ENCODE data around the gene CYB561D1.
A peak's percentile ranks its signal among the peaks of the same experiment; 100 is the strongest.
"Not testable (repeated sequence)": the region's sequence is repeated elsewhere in the genome, so short reads cannot be mapped to it uniquely, and the experiment has no call there.

CYB561D1 gene, protein sequence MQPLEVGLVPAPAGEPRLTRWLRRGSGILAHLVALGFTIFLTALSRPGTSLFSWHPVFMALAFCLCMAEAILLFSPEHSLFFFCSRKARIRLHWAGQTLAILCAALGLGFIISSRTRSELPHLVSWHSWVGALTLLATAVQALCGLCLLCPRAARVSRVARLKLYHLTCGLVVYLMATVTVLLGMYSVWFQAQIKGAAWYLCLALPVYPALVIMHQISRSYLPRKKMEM

DNA sequence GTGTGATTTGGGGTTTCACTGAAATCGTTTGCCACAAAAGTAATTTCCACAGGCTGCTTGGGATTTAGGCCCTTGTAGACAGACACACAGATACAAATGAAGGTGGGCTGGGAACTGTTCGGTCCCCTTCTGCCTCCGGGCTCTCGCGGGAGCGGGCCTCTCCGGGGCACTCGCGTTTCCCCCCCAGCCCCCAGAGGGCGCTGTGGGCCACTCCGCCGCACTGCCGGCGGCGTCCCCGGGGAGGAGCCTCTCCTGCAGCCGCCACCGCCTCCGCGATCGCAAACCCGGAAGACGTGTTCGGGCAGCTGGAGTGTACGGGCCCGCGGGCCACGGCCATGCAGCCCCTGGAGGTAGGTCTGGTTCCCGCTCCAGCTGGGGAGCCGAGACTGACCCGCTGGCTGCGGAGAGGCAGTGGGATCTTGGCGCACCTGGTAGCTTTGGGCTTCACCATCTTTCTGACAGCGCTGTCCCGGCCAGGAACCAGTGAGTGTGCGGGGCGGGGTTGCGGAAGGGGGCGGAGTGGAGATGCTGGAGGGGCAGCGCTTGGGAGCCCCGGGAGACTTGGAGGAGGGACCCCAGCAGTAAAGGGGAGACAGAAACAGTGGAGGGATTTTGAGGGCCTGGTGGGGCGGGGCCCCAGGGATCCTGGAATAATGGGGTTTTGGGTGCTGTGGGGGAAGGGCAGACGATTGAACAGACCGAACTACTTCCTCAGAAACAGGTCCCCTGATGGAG, at the start of gene CYB561D1:
Gene CYB561D1 (plus strand): TSS at position 290 of the 735 bp plus-strand sequence. CDS start 46 bp downstream, at position 336.
- DNase-seq (ENCODE audit: low read depth), result peak; percentile 85

DNA sequence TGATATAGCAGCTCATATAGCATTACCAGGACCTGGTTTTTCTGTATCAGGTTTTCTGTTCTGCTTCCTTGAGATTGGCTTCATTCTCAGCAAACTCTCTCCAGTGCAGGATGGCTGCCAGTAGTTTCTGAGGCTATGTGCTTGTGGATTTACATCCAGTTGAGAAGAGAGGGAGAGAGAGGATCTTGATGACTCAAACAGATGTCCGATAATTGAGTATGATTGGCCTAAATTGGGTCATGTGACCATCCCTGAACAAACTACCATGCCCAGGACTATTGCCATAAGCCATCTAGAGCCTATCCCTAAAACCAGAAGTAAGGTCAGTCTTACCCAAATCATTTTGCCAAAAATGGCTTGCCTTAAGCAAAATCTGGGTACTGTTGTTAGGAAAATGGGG, 49.5 kb upstream of the CYB561D1 start:
- no peak for DNase-seq (ENCODE audit: low read depth)

DNA sequence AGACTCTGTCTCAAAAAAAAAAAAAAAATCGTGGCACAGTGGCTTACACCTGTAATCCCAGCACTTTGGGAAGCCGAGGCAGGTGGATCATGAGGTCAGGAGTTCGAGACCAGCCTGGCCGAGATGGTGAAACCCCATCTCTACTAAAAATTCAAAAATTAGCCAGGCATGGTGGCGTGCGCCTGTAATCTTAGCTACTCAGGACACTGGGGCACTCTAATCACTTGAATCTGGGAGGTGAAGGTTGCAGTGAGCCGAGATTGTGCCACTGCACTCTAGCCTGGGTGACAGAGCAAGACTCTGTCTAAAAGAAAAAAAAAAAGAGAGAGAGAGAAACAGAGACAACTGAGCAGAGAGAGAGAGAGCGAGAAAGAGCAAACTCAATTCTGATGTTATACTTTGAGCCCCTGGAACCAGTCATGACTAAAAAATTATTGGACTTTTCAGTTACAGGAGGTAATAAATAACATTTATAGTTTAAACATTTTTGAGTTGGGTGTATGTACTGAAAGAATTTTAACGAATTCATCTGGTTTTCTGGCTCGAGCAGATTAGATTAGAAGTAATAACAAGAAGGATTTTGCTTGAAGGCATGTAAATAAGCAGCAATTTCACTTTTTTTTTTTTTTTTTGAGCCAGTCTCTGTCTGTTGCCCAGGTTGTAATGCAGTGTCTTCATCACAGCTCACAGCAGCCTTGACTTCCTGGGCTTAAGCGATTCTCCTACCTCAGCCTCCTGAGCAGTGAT, 47.8 kb upstream of the CYB561D1 start:
- not testable (repeated sequence) for DNase-seq (ENCODE audit: low read depth)

- DNase-seq (ENCODE audit: low read depth), result no peak
These were observed 46.4 kb upstream of the CYB561D1 start for GRCh38 chr1:109447524-109447923.

DNA sequence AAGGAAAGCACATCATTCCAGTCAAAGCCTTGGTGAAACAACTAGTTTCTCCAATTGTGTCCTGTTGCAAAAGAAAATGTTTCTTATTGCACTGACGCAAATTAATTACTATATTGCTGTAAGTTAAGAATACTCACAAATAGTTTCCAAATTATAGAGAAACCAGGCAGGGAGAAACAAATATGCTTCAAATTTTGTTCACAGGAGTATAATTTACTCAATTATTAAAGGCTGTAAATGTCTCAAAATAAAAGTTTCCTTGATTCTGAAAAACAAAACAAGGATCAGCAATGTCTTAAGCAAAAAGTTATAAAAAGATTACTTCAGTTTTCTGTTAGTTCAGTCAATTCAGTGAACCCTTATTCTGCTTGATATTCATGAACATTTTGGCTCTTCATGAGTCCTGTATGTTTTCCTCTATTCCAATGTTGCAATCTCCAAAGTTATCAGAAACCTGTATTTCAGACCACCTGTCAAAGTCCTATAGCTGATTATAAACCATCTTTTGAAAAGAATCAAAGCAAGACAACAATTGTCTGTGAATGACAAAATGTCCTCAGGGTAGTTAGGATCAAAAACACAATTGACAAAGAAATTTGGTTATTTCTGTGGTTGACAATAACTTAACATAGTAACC, 39.3 kb upstream of the CYB561D1 start:
- no peak for DNase-seq (ENCODE audit: low read depth)

DNA sequence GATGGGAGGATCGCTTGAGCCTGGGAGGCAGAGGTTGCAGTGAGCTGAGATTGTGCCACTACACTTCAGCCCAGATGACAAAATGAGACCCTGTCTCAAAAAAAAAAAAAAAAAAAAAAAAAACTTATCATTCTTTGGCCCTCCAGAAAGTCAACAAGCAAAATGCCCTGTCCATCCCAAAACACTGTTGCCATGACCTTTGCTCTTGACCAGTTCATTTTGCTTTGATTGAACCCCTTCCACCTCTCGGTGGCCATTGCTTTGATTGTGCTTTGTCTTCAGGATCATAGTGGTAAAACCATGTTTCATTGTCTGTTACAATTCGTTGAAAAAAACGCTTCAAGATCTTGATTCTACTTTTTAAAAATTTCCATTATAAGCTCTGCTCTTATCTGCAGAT, 36.1 kb upstream of the CYB561D1 start:
- no peak for DNase-seq (ENCODE audit: low read depth)

DNA sequence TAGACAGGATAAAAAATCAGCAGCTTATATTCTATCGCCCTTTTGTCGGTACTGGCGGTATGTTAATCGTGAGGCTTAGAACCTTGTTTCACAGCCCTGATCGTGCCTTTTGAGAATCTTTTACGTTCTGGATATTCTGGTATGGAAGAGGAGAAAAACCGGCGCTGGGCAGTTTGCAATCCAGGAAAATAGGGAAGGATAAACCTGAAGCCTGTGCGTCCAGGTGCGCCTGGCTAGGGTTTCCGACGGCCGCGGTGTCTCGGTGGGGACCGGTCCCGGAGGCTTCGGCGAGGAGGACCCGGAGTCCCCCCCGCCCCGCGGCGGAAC, 27.8 kb upstream of the CYB561D1 start:
- DNase-seq (ENCODE audit: low read depth), result no peak

- no peak for DNase-seq (ENCODE audit: low read depth)
These were observed 27.2 kb upstream of the CYB561D1 start, which contains the start of gene SYPL2 for GRCh38 chr1:109466452-109467300. SYPL2 (plus strand) TSS chr1:109466546; CDS start chr1:109466844, 298 bp downstream.

- no peak for DNase-seq (ENCODE audit: low read depth)
These were observed 26.6 kb upstream of the CYB561D1 start for GRCh38 chr1:109467301-109467777.

DNA sequence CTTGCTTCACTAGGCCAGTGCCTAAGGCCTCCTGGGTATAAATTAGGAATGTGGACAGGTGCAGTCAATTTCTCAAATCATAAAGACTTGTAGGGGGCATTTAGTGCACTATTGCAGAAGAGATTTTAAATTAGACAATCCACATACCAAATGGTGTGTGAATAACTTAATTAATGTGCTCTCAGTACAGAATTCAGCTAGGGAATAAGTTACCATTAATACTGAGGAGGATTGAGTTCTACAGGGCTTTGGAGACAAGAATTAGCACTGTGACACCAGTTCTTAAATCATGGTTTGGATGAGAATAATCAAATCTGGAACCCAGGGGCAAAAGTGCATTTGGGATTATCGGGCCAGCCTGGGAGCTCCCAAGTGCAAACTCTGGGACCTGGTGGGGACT, 25.8 kb upstream of the CYB561D1 start:
- DNase-seq (ENCODE audit: low read depth), result no peak

DNA sequence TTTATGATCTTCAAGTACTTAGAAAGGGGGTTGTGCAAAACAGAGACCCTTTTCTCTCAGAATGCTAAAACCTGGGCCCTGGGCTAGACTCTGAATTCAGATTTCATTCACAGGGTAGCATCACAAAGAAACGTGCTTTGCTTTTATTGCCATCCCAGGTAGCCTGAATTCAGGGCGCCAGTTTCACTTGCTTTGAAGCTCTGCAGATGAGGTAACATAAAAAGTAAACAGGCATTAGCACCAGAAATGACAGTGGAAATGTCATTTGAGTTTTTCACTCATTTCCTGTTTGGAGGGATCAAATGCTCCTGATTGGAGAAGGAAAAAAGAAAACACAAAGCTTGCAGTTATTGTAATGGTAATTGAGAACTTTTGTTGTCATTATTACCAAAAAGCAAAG, 25.0 kb upstream of the CYB561D1 start:
- DNase-seq (ENCODE audit: low read depth), result no peak

GRCh38 chr1:109470245-109470644, 23.6 kb upstream of the CYB561D1 start:
- DNase-seq (ENCODE audit: low read depth), result no peak

- no peak for DNase-seq (ENCODE audit: low read depth)
These were observed 21.1 kb upstream of the CYB561D1 start for GRCh38 chr1:109472779-109473178.

GRCh38 chr1:109473284-109474057, 20.4 kb upstream of the CYB561D1 start:
- not testable (repeated sequence) for DNase-seq (ENCODE audit: low read depth)

DNA sequence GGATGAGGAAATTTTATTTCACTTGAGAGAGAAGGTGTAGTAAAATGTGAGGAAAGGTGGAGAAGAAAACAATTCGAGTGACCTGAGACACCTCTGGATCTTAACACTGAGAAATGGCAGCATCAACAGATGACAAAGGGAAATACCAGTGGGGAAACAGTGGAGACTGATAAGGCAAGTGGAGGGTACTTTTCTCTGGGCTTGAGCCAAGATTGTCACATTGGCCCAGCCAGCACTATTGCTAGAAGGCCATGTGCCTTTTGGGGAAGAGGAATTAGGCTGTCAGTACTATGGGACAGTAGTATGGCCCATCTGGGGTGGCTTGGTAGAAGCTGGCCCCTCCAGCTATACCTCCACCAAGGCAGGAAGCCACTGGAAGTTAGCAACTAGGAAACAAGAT, 19.2 kb upstream of the CYB561D1 start:
- DNase-seq (ENCODE audit: low read depth), result no peak

DNA sequence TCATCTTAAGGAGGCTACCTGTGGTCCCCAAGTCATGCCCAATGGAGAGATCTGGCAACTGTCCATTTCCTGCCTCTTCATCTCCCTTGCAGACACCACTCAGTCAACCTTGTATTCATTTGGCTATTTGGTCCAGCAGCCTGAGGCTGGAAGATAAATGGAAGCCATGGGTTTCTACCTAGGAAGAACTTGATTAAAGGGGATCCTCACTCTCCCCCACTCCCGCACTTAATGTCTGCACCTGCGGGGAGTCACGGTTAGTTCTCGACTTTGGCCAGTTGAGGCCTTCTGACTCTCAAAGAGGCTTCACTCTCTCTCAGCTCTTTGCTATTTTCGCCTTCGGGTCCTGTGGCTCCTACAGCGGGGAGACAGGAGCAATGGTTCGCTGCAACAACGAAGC, 18.6 kb upstream of the CYB561D1 start:
- DNase-seq (ENCODE audit: low read depth), result no peak

DNA sequence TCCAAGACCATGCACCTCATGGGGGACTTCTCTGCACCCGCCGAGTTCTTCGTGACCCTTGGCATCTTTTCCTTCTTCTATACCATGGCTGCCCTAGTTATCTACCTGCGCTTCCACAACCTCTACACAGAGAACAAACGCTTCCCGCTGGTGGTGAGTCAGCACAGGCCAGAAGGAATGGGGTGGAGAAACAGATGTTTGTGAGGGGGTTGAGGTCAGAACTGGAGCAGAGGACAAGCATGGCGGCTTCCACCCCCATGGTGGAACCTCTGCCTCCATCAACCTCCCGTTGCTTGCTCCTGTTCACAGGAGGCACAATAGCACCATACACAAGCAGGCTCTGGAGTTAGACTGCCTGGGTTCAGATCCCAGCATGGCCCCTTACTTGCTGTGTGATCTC, 17.1 kb upstream of the CYB561D1 start:
- no peak for DNase-seq (ENCODE audit: low read depth)

DNA sequence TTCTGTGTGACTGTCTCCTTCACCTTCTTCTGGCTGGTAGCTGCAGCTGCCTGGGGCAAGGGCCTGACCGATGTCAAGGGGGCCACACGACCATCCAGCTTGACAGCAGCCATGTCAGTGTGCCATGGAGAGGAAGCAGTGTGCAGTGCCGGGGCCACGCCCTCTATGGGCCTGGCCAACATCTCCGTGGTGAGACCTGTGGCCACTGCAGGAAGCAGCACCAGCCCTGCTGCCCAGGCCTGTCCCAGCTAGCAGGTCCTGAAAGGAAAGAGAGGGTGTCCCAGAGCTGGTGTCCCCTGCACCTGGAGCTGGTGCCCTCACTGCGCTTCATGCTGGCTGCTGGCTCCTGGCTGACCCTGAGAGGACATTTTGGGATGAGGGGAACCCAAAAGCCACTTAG, 16.1 kb upstream of the CYB561D1 start:
- DNase-seq (ENCODE audit: low read depth), result no peak

- no peak for DNase-seq (ENCODE audit: low read depth)
These were observed 15.1 kb upstream of the CYB561D1 start for GRCh38 chr1:109478806-109479205.

GRCh38 chr1:109479311-109479710, 14.6 kb upstream of the CYB561D1 start:
- DNase-seq (ENCODE audit: low read depth), result no peak

DNA sequence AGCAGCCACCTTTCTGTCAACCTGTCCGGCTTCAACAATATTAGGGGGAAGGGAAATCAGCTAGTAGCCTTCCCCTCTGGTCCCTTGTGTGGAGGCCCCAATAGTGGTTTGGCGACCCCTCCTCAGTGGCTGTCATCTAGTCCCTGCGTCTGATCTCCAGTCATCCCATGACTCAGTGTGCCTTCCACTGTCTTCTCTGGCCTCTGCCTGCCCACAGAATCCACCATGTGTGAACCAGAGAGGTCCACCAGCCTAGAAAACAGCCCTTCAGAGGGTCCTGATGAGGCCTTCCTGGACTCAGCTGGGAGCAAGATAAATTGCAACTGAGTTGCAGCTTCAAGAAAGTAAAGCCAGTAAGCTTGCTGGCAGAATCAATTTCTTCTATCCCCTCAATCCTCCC, 14.0 kb upstream of the CYB561D1 start:
- DNase-seq (ENCODE audit: low read depth), result no peak

Data from activated T-cell treated with anti-CD3 and anti-CD28 coated beads for 1 hour (primary cell).